Measurements from ENCODE around the gene ARL5A.

- TF ChIP-seq POLR2A (IDR thresholded peaks at IDR 0.05; ENCODE audit: low read depth, low read length): no peak
- TF ChIP-seq CTCF (IDR thresholded peaks at IDR 0.05; ENCODE audit: extremely low read depth in 1 of 2, insufficient read depth in 1 of 2, low read depth in 1 of 2, low read length in 2 of 2): no peak
- no peak for TF ChIP-seq MYC (IDR thresholded peaks at IDR 0.05; ENCODE audit: low read depth, low read length)
- no peak for TF ChIP-seq EZH2 (IDR thresholded peaks at IDR 0.05; ENCODE audit: borderline replicate concordance, low read depth, low read length, severe bottlenecking)
These were observed 58.6 kb downstream of the ARL5A start for GRCh38 chr2:151769606-151770005.
